Stimulated activated CD8-positive, alpha-beta memory T cell treated with anti-CD3 and anti-CD28 coated beads, Interleukin-12 subunit alpha, Interleukin-12 subunit beta, amount 100 ng/mL, for 1 hour (primary cell): ENCODE results near the gene ACOX2.

ENCODE experiments used
- DNase-seq: peaks from one replicate; pipeline ENCODE4 v3.0.0-alpha.2; 2020; ENCODE audit warnings: low read depth

Gene ACOX2

DNA sequence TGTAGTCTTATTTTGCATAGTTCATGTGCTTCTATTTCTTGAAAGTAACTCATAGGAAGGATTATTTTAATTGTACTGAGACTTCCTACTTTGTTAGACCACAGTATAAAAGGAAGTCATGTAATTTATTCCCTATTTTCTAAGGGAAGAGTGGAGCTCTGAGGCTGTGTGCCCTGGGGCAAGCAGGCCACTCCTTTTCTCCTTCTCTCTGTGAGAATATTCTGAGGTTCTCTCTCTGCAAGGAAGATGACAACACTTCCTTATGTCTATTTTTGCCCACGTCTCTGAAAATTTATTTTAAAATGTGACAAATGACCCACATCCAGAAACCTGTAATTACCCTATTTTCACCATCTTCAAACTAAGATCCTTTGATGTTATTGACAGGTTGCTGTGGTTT is 34.1 kb downstream of the ACOX2 start:
- no peak for DNase-seq

GRCh38 chr3:58497097-58497496 is 39.9 kb downstream of the ACOX2 start:
- no peak for DNase-seq

- DNase-seq = no peak
Measured at GRCh38 chr3:58496206-58496857, 40.7 kb downstream of the ACOX2 start.

DNA sequence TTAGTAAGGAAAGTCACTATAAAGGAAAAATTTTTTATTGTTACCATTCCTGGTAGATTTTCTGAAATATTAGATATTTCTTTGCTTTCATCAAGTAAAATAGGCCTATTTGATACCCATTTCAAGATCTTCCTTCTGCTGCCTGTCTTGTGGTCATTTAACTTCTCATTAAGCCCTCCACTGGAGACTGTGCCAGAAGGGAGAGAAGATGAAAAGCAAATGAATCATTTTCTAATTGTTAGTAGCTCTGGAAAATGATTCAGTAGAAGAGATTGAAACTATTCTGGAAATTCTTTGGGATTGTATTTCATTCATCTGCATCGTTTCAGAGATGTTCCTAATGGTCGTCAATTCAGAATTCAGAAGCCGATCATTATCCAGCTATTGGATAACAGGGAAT is 41.9 kb downstream of the ACOX2 start:
- DNase-seq = no peak

DNA sequence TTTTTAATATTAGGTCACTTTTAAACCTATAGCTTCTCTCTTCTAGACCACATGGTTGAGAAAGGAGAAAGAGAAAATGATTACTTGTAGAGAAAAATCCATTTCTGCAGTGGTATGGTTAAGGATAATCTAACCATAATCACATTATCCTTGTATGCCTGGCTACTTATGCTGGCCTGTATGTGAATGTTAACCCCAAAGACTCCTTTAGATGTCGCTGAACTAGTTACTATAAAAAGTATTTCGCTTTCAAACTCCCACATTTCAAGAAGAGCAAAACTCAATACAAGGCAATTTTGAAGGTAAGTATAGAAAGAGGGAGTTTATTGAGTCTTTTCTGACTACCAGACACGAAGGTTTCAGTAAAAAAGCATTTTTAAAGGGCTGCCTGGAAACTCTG is 42.9 kb downstream of the ACOX2 start:
- no peak for DNase-seq

DNA sequence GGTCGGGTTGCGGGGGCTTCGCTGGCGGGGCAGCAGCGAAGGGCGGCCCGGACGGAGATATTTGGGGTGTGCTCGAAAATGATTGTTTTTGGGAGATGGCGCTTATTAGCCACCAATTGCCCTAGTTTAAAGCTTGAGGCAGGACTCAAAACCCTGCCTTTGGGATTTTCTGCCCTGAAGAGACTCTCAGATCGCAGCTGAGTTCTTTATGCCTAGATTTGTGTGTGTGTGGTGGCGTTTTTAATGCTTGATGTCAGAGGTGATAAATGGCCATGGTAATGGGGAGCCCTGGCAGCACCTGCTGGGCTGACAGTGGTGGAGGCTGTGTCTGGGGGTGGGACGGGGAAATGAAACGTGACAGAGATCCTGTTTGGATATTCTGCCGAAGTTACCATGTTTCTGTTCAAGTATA is 44.5 kb downstream of the ACOX2 start:
- DNase-seq = no peak

DNA sequence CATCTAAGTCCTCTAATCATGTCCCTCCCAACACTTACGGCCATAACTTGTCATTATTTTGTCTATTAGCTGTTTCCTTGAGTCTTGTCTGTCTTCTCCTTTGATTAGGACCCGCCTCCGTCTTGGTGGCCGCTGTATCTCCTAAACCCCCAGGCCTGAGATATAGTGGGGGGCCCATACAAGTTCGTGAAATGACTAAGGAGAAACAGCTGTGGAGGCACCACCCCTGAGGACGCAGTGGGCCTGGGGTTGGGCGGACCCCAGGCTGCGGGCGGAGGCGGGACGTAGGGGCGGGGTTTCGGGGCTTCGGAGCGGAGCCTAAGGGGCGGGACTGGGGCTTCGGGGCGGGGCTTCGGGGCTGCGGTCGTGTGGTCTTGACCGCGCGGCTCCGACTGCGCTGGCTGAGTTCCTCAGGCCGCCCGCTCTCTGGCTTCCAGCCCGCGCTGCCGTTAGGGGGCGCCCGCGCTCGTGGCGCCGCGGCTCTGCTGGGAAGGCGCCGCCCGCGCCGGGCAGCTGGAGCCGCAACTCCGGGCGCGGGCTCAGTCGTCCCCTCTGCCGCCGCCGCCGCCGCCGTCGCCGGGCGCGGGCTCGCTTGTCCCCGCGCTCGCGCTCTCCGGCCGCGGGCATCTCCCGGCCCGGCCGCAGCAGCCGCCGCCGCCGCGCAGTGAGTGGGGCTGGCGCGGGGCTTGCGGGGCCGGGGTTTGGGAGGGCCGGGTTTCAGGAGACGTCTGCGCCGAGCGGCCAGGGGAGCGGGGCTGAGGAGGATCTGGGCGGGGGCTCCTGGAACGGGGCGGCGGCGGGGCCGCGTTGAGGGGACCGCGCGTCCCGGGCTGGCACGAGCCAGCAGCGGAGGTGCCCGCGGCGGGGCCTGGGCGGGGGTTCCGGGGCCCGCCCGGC is 45.2 kb downstream of the ACOX2 start, which contains the start of gene KCTD6:
KCTD6 (plus strand) TSS at position 591 of the 897 bp plus-strand sequence. CDS start 6,660 bp downstream, outside the sequence.
- peak; percentile 70 for DNase-seq

GRCh38 chr3:58490860-58491501 is 46.0 kb downstream of the ACOX2 start:
- no peak for DNase-seq

DNA sequence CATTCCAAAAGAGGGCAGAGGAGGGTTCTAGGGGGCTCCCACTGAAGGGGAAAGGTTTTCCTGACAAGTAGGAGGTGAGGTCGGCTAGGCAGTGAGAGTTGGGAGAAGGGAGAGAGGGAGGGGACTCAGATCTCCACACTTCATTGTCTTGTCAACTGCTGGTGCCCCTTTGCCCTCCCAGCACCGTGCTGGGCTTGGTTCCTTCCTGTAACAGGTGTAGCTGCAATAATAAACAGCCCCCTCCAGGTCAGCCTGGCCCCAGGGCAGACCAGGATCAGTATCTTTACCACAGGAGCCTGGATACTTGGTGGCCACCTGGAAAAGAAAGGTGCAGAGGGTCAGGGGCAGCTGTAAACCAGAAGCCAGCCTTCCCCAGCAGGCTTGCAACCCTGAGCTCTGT is 48.0 kb downstream of the ACOX2 start:
- no peak for DNase-seq

DNA sequence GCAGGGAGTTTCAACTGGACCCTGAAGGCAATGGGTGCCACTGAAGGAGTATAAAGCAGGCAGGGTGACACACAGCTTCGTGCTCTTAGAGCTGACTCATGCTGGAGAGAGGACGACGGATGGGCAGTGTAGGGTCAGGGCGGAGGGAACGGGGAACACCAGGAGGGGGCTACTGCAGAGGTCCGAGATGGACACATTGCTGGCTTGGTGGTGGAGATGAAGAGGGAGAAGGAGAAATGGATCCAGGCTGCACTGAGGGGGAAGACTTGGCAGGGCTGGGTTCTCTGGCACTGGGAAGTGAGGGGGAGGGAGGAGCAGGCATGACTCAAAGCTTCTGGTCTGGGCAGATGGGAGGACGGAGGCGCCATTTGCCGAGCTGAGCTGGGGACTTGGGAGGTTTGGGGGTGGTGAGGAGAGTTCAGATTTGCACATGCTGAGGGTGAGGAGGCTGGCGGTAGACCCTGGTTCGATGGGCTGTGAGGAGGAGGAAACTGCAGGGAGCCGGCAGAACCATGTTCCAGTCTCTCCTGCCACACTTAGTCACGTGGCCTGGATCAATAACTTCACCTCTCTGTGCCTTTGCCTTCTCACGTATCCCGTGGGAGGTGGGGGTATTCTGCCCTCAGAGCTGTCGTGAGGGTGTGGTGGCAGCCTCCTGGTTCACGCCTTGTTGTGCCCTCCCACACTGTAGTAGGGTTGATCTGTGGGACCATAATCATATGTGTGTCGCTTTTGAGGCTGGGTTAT is 49.7 kb downstream of the ACOX2 start:
- no peak for DNase-seq

DNA sequence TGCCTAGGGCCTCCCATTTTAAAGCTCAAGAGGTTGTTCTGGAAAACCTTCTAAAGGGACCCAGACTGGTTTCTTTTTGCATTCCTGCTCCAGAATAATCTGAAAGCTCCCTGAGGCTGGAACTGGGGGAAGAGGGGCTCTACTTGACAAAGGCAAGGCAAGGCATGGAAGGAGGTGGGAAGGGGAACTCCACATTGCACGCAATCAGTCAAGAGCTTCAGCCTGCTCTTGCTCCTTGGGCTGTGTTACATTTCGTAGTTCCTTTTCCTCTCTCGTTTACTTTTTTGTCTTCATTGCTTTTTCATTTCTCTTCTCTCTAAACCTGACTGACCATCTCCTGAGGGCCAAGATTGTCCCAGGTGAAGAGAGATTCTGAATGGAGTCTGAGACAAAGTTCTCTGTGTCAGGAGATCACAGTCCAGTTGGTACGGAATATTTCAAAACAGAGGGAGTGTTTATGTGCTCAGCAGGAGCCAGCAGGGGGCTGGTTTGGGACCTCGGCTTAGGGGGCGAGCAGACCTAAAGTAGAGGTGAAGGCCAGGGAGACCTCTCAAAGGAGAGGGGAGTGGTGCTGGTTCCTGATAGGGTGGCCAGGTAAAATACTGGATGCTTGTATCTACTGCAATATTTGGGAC is 51.1 kb downstream of the ACOX2 start:
- DNase-seq = no peak

DNA sequence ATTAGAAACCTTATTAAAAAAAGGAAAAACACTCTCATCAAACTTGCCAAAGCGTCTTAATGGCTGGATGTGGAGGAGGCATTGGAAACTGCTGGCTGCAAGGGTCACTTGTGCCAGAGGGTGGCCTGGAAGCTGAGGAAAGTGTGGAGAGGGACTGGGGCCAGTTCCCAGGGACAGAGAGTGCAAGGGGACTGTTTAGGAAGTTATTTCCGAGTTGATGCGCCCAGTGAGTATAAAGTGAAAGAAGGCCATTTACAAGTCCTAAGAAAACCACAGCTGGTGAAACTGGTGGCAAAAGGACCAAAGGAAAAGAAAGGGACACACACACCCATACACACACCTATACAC is 52.3 kb downstream of the ACOX2 start:
- DNase-seq = no peak

DNA sequence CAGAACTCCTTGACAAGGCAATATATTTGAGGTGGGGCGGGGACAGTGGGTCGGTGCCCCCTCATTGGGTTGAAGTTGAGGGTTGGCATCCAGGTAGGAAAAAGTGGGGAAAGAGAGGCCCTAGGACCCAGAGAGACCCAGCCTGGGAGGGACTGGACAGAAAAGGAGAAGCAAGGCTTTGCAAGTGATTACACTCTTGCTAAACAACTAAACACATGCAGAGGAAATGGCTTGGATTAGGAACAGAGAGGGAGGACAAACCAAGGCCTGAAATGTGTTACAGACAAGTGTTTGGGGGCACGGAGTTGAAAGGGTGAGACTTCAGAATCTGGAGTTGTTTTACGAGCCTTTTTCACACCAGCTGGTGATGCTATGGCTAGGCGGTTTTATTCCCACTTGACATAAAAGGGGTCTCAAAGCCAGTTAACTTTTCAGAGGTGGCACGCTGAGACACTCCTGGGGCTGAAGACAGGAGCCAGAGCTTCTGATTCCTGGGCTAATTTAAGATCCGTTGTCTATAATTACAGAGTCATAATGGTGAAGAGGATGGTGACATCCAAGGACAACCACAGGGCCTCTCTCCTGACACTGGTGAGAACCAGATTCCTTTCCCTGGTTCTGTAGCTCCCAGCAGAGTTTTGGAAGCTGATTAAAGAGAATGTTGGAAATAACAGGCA is 52.8 kb downstream of the ACOX2 start:
- no peak for DNase-seq

DNA sequence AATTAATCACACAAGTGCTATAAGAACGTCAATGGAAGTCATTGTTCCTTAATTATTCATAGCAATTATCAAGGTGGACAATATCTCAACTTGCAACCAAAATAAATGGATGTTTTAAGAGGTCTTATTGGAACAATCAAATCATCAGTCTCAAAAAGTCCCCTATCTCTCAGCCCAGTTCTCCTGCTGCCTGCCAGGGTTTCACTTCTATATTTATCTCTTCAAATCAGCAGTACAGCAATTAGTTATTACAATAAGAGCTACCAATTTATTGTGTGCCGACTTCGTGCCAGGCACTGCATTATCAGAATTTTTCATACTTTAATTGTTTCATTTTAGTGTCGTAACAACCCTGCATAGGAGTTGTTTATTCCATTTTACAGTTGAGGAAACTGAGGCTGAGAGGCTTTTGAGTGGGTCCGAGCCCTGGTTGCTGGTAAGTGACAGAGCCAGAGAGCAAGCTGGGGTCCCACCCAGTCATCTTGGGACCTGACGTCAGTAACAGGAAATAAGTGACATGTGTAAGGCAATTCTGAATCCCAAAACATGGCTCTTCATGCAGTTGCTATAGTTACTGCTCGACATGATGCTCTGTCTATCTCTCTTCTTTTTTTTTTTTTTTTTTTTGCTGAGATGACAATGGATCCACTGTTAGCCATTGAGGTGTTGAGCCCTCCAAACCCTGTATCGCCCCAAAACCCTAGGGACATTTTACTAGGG is 53.9 kb downstream of the ACOX2 start:
- DNase-seq = no peak

DNA sequence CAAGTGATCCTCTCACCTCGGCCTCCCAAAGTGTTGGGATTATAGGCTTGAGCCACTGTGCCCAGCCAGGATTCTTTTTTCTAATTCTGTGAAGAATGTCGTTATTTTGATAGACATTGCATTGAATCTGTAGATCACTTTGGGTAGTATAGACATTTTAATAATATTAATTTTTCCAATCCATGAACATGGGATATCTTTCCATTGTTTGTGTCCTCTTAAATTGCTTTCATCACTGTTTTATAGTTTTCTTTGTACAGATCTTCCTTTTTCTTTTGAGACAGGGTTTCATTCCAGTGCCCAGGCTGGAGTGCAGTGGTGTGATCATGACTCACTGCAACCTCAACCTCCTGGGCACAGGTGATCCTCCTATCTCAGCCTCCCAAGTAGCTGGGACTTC is 56.7 kb downstream of the ACOX2 start:
- no peak for DNase-seq

- no peak for DNase-seq
Measured at GRCh38 chr3:58478781-58479180, 58.2 kb downstream of the ACOX2 start.

DNA sequence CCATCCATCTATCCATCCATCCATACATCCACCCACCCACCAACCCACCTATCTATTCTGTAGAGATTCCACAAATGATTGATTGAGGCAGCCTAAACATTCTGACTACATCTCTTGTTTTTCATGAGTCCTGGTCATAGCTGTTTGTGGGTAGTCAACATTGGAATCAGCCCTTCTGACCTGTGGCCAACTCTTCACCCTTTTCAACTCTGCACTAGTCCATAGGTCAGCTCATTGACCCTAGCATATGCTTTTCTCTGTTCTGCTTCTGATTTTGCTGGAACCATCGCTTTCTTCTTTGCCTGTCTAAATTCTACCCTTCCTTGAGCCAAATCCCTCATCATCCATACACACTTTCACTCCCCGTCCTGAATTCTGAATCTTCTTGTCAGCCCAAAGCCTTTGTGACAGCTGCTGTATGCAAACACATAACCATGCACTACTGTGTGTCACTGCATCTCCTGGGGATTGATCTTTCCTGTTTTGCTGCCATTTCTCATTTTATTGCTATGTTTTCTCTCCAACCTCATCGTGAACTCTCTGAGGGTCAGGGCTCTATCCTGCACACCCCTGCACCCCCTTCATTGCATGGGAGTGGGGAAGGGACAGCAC is 61.9 kb downstream of the ACOX2 start:
- DNase-seq = no peak

DNA sequence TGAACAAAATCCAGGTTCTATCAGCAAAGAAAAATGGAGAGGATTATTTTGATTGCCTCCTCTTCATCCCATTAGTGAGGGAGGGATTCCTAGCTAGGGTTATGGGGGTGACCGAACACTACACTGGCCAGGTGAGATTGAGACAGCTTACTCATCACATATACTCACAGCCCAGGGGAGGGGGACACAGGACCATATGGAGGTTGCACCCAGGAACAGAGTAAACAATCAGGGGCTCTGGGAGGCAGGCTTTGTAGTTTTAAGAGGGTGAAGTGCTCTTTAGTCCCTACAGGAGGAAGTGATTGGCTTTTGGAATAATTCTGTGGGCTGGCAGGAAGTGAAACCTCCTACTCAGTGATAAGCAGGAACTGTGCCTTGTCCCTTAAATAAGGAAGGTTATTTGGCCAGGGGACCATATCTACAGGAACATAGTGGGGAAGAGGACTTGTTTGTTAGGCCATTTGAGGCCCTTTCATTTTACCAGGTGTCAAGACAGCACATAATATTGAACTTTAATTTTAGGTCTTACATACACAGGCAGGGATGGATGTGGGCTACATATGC is 62.6 kb downstream of the ACOX2 start:
- DNase-seq = no peak

DNA sequence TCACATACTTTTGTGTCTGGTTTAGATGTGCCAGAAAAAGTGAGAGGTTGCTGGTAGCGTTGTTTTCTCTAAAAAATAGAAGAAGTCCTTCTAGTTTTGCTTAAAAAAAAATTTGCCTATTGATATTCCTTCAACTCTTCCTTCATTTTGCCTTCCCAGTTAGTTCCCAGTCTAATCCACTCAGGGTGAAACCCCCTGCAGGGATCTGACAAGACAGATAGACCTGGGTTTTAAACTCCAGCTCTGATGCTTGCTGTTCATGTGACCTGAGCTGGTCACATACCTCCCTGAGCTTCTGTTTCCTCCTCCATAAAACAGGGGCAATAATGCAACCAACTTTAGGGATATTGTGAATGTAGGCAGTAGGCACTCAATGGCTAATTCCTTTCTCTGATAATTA is 63.7 kb downstream of the ACOX2 start:
- DNase-seq = no peak
